Prostate gland (tissue), 2 donors: ENCODE results near the gene C10orf90.

Source experiments
- CTCF ChIP-seq, 4 experiments: fragments of 200-600 bp in 2 of 4; fragments of 450-650 bp in 2 of 4; sonication (generic) in 2 of 4; IDR thresholded peaks; 1 replicate in 3 of 4; 2 replicates in 1 of 4; pipeline ENCODE4 v1.5.1; 2016 to 2019; ENCODE audit warnings: antibody characterized with exemption in 4 of 4, mild to moderate bottlenecking in 2 of 4, moderate library complexity in 2 of 4
- POLR2AphosphoS5 ChIP-seq: sonication (generic); formaldehyde crosslinking; IDR thresholded peaks from one replicate; pipeline ENCODE4 v1.6.1; 2017; ENCODE audit warnings: antibody characterized with exemption

DNA sequence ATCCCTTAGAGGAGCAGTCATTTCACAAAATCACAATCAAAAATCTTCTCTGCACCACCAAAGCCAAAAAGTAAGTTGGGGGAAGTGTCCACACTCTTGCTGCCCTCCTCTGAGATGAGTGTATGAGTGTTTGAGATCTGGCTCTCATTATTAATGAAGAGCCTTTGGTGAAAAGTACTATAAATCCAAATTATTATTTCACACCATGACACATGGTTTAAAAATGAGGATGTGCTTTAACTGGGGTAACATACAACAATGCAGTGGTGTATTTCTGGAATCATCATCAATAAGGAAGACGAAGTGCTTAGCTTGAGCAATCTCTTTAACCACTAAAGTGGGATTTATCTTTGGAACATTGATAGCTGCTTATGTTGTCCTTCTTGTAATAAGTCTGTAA is 168.1 kb downstream of the C10orf90 start:
- TF ChIP-seq CTCF (IDR thresholded peaks at IDR 0.05): no peak
- TF ChIP-seq POLR2AphosphoS5: no peak
